A549 (cell line): Measurements from ENCODE around the gene RALGPS2.

ENCODE experiments used
- CHD4 ChIP-seq: fragments of 200-600 bp; sonication (generic); IDR thresholded peaks from 2 replicates; pipeline ENCODE4 v1.6.1; 2016; ENCODE audit warnings: antibody characterized with exemption, mild to moderate bottlenecking, borderline replicate concordance
- HDAC2 ChIP-seq: fragments of 200-600 bp; sonication (generic); IDR thresholded peaks from 2 replicates; pipeline ENCODE4 v1.6.1; 2016
- RARB ChIP-seq: fragments of 250-450 bp; sonication (Bioruptor Pico); IDR thresholded peaks from 2 replicates; pipeline ENCODE4 v1.8.0; 2021; ENCODE audit warnings: mild to moderate bottlenecking, moderate library complexity
- RNF2 ChIP-seq: fragments of 200-600 bp; sonication (generic); IDR thresholded peaks from 2 replicates; pipeline ENCODE4 v1.6.1; 2016; ENCODE audit warnings: low read depth, mild to moderate bottlenecking, antibody characterized with exemption, moderate library complexity, borderline replicate concordance
- SMC3 ChIP-seq: fragments of >200 bp; sonication (Bioruptor Twin); formaldehyde crosslinking; IDR thresholded peaks from 3 replicates; pipeline ENCODE4 v1.6.1; 2018; ENCODE audit warnings: inconsistent platforms
- TF ChIP-seq, protein P1 (sequence below): fragments of >200 bp; sonication (Bioruptor Twin); formaldehyde crosslinking; IDR thresholded peaks from 3 replicates; pipeline ENCODE4 v1.5.1; 2016
- TF ChIP-seq, protein P2 (sequence below): fragments of 450-650 bp; IDR thresholded peaks from 2 replicates; pipeline ENCODE4 v1.6.1; 2014; ENCODE audit warnings: antibody characterized with exemption
- TF ChIP-seq, protein P3 (sequence below): IDR thresholded peaks from 2 replicates; pipeline ENCODE4 v1.6.1; 2012

DNA sequence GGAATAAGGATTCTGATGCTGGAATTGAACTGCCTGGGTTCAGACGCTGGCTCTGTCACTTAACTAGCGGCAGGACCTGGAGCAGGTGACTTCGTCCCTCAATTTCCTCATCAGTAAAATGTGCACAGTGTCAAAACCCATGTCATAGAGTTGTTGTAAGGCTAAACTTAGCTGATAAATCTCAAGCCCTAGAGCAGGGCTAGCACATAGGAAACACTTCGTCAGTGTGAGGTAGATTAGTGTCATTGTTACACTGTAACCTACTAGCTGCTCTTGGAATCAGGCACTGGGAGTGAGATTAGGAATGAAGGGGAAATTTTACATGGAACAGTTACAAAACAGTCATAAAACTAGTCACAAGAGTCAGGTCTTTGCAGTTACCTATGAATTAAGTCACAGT, 202.0 kb downstream of the RALGPS2 start:
- TF ChIP-seq, protein P1, sequence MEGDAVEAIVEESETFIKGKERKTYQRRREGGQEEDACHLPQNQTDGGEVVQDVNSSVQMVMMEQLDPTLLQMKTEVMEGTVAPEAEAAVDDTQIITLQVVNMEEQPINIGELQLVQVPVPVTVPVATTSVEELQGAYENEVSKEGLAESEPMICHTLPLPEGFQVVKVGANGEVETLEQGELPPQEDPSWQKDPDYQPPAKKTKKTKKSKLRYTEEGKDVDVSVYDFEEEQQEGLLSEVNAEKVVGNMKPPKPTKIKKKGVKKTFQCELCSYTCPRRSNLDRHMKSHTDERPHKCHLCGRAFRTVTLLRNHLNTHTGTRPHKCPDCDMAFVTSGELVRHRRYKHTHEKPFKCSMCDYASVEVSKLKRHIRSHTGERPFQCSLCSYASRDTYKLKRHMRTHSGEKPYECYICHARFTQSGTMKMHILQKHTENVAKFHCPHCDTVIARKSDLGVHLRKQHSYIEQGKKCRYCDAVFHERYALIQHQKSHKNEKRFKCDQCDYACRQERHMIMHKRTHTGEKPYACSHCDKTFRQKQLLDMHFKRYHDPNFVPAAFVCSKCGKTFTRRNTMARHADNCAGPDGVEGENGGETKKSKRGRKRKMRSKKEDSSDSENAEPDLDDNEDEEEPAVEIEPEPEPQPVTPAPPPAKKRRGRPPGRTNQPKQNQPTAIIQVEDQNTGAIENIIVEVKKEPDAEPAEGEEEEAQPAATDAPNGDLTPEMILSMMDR, result no peak
- TF ChIP-seq RNF2, result no peak
- TF ChIP-seq, protein P2, sequence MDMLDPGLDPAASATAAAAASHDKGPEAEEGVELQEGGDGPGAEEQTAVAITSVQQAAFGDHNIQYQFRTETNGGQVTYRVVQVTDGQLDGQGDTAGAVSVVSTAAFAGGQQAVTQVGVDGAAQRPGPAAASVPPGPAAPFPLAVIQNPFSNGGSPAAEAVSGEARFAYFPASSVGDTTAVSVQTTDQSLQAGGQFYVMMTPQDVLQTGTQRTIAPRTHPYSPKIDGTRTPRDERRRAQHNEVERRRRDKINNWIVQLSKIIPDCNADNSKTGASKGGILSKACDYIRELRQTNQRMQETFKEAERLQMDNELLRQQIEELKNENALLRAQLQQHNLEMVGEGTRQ, result no peak
- TF ChIP-seq RARB, result no peak
- no peak for TF ChIP-seq CHD4
- TF ChIP-seq, protein P3, sequence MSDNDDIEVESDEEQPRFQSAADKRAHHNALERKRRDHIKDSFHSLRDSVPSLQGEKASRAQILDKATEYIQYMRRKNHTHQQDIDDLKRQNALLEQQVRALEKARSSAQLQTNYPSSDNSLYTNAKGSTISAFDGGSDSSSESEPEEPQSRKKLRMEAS, result no peak
- TF ChIP-seq SMC3, result no peak
- no peak for TF ChIP-seq HDAC2
